Mesenchymal stem cell (in vitro differentiated cells and primary cell): Measurements from ENCODE around the gene RBBP6.

Experiments
- DNase-seq: peaks from one replicate; pipeline ENCODE4 v3.0.0-alpha.2; 2013
- H2AFZ ChIP-seq: one replicate; pipeline ENCODE4 v1.6.1; 2013; ENCODE audit warnings: low read depth, mild to moderate bottlenecking, control low read depth, inconsistent platforms, low read length, moderate library complexity
- H2AK5ac ChIP-seq: 2 replicates; pipeline ENCODE4 v1.6.1; 2013; ENCODE audit warnings: low read length, moderate library complexity, mild to moderate bottlenecking, inconsistent platforms; ENCODE audit not compliant: severe bottlenecking
- H2BK120ac ChIP-seq: one replicate; pipeline ENCODE4 v1.6.1; 2013; ENCODE audit warnings: low read depth, mild to moderate bottlenecking, inconsistent platforms, low read length, moderate library complexity
- H2BK12ac ChIP-seq, 2 experiments: one replicate each; pipeline ENCODE4 v1.6.1; 2013; ENCODE audit warnings: inconsistent platforms in 2 of 2, low read length in 2 of 2, mild to moderate bottlenecking in 2 of 2, moderate library complexity in 2 of 2, control low read depth in 1 of 2
- H2BK15ac ChIP-seq: one replicate; pipeline ENCODE4 v1.6.1; 2013; ENCODE audit warnings: mild to moderate bottlenecking, low read depth, inconsistent platforms; ENCODE audit not compliant: poor library complexity, severe bottlenecking
- H2BK5ac ChIP-seq: 2 replicates; pipeline ENCODE4 v1.6.1; 2013; ENCODE audit warnings: low read depth, mild to moderate bottlenecking, low read length, control low read depth, inconsistent platforms; ENCODE audit not compliant: poor library complexity, severe bottlenecking
- H3K14ac ChIP-seq, 2 experiments: one replicate each; pipeline ENCODE4 v1.6.1; 2013; ENCODE audit warnings: inconsistent platforms in 2 of 2, low read length in 2 of 2, control low read depth in 1 of 2, mild to moderate bottlenecking in 1 of 2, moderate library complexity in 1 of 2
- H3K18ac ChIP-seq, 2 experiments: one replicate each; pipeline ENCODE4 v1.6.1; 2013; ENCODE audit warnings: inconsistent platforms in 2 of 2, low read length in 2 of 2, control low read depth in 1 of 2, low read depth in 1 of 2, mild to moderate bottlenecking in 1 of 2
- H3K23ac ChIP-seq, 2 experiments: one replicate each; pipeline ENCODE4 v1.6.1; 2013; ENCODE audit warnings: inconsistent platforms in 2 of 2, low read length in 2 of 2, mild to moderate bottlenecking in 2 of 2, moderate library complexity in 2 of 2, control low read depth in 1 of 2
- H3K27ac ChIP-seq: 2 replicates; pipeline ENCODE4 v1.5.1; 2013; ENCODE audit warnings: mild to moderate bottlenecking, moderate library complexity, low read length, control low read depth, inconsistent platforms; ENCODE audit not compliant: poor library complexity, severe bottlenecking
- H3K27me3 ChIP-seq, 2 experiments: 2 replicates each; pipeline versions ENCODE4 v1.6.1 to v1.7.0; 2013; ENCODE audit warnings: low read length in 2 of 2, mild to moderate bottlenecking in 2 of 2, moderate library complexity in 2 of 2, control low read depth in 1 of 2, inconsistent platforms in 1 of 2; ENCODE audit not compliant: control insufficient read depth in 1 of 2, insufficient read depth in 1 of 2
- H3K36me3 ChIP-seq, 2 experiments: 2 replicates each; pipeline versions ENCODE4 v1.6.1 to v1.7.0; 2013; ENCODE audit warnings: low read length in 2 of 2, control low read depth in 1 of 2, inconsistent platforms in 1 of 2, low read depth in 1 of 2, mild to moderate bottlenecking in 1 of 2; ENCODE audit not compliant: insufficient read depth in 2 of 2, control insufficient read depth in 1 of 2
- H3K4ac ChIP-seq, 2 experiments: one replicate each; pipeline ENCODE4 v1.6.1; 2013; ENCODE audit warnings: inconsistent platforms in 2 of 2, low read length in 2 of 2, mild to moderate bottlenecking in 2 of 2, moderate library complexity in 2 of 2, control low read depth in 1 of 2, low read depth in 1 of 2
- H3K4me1 ChIP-seq: 2 replicates; pipeline ENCODE4 v1.6.1; 2013; ENCODE audit warnings: low read depth, low read length, control low read depth; ENCODE audit not compliant: control insufficient read depth, insufficient read depth
- H3K4me2 ChIP-seq: 2 replicates; pipeline ENCODE4 v1.6.1; 2013; ENCODE audit warnings: low read length, mild to moderate bottlenecking, inconsistent platforms; ENCODE audit not compliant: poor library complexity, severe bottlenecking
- H3K4me3 ChIP-seq, 2 experiments: 2 replicates each; pipeline versions ENCODE4 v1.5.1 to v1.7.0; 2013; ENCODE audit warnings: low read length in 2 of 2, mild to moderate bottlenecking in 2 of 2, control low read depth in 1 of 2, low read depth in 1 of 2; ENCODE audit not compliant: insufficient read depth in 1 of 2
- H3K79me1 ChIP-seq: replicated peaks from 2 replicates; pipeline ENCODE4 v1.6.1; 2013; ENCODE audit warnings: mild to moderate bottlenecking, control low read depth, low read length, inconsistent platforms; ENCODE audit not compliant: poor library complexity, severe bottlenecking
- H3K9ac ChIP-seq: 2 replicates; pipeline ENCODE4 v1.7.0; 2013; ENCODE audit warnings: mild to moderate bottlenecking, low read length, moderate library complexity
- H3K9me3 ChIP-seq: 2 replicates; pipeline ENCODE4 v1.7.0; 2013; ENCODE audit warnings: mild to moderate bottlenecking, low read length; ENCODE audit not compliant: control insufficient read depth
- H4K8ac ChIP-seq: one replicate; pipeline ENCODE4 v1.6.1; 2013; ENCODE audit warnings: inconsistent platforms, mild to moderate bottlenecking, low read length, moderate library complexity
- H4K91ac ChIP-seq: one replicate; pipeline ENCODE4 v1.6.1; 2013; ENCODE audit warnings: mild to moderate bottlenecking, low read length, inconsistent platforms
- WGBS: methylation state at CpG from one replicate; pipeline ENCODE4 v1.1.7; 2013; ENCODE audit warnings: mixed read lengths; 5-methylcytosine and 5-hydroxymethylcytosine counted together

The RBBP6 gene

GRCh38 chr16:24609417-24609739 is 70.0 kb downstream of the RBBP6 start:
- Histone ChIP-seq H3K14ac (no peak overlapping the region), H3K18ac (peak overlapping the region in 1 of 2 experiments; percentile 35), H3K9ac (no peak overlapping the region), H3K4me2 (peak overlapping the region; percentile 67), H3K79me1 (no peaks in the 10 kb centered on the region), H3K9me3 (peaks cover 3% of the 10 kb centered on the region), H2BK120ac (no peak overlapping the region), H4K8ac (peak overlapping the region; percentile 35), H3K36me3 (no peaks in the 10 kb centered on the region), H2BK5ac (no peak overlapping the region), H3K4me1 (peaks cover 10% of the 10 kb centered on the region), H3K4me3 (peak overlapping the region in 1 of 2 experiments; percentile 53), H3K27ac (no peak overlapping the region), H3K27me3 (peaks cover 4 to 18% of the 10 kb centered on the region in 2 experiments), H3K23ac (no peak overlapping the region), H2BK15ac (peak overlapping the region; percentile 29), H2BK12ac (no peak overlapping the region), H3K4ac (no peak overlapping the region), H4K91ac (no peak overlapping the region), H2AFZ (no peak overlapping the region), H2AK5ac (no peak overlapping the region)
- DNase-seq = no peak
- WGBS = 84% methylated on average over 2 of the region's 4 CpGs

- peak overlapping the region; percentile 67 for H3K4me2 ChIP-seq
- no peak overlapping the region for H2AK5ac ChIP-seq
- no peaks in the 10 kb centered on the region for H3K79me1 ChIP-seq
- peaks cover 10% of the 10 kb centered on the region for H3K4me1 ChIP-seq
- no peak overlapping the region for H2BK5ac ChIP-seq
- 10% methylated on average over 19 of the region's 22 CpGs for WGBS
- peak overlapping the region; percentile 72 for H2AFZ ChIP-seq
- no peak overlapping the region for H3K23ac ChIP-seq
- no peak overlapping the region for H3K27ac ChIP-seq
- H2BK12ac ChIP-seq = no peak overlapping the region
- no peaks in the 10 kb centered on the region for H3K36me3 ChIP-seq
- peak overlapping the region; percentile 84 for H3K9ac ChIP-seq
- H3K27me3 ChIP-seq = peaks cover 4 to 18% of the 10 kb centered on the region in 2 experiments
- peak overlapping the region; percentile 82 to 91 for H3K18ac ChIP-seq
- H3K9me3 ChIP-seq = no peaks in the 10 kb centered on the region
- H3K14ac ChIP-seq = no peak overlapping the region
- peak overlapping the region; percentile 90 for H4K8ac ChIP-seq
- H2BK15ac ChIP-seq = peak overlapping the region; percentile 29
- DNase-seq = peak; percentile 73
- peak overlapping the region; percentile 50 for H2BK120ac ChIP-seq
- peak overlapping the region in 1 of 2 experiments; percentile 87 for H3K4ac ChIP-seq
- H4K91ac ChIP-seq = peak overlapping the region; percentile 11
- peak overlapping the region; percentile 20 to 53 for H3K4me3 ChIP-seq
These were observed 70.5 kb downstream of the RBBP6 start for GRCh38 chr16:24609740-24610415.

- no peaks in the 10 kb centered on the region for H3K36me3 ChIP-seq
- H4K8ac ChIP-seq = peak overlapping the region; percentile 90
- H2BK15ac ChIP-seq = peak overlapping the region; percentile 95
- WGBS = 11% methylated on average over 13 of the region's 13 CpGs
- peaks cover 4 to 18% of the 10 kb centered on the region in 2 experiments for H3K27me3 ChIP-seq
- no peak overlapping the region for H3K27ac ChIP-seq
- H3K9me3 ChIP-seq = no peaks in the 10 kb centered on the region
- peak overlapping the region; percentile 82 to 91 for H3K18ac ChIP-seq
- H2AK5ac ChIP-seq = no peak overlapping the region
- no peaks in the 10 kb centered on the region for H3K79me1 ChIP-seq
- no peak overlapping the region for H3K14ac ChIP-seq
- peak overlapping the region in 1 of 2 experiments; percentile 33 for H2BK12ac ChIP-seq
- H3K9ac ChIP-seq = peak overlapping the region; percentile 84
- peak overlapping the region; percentile 72 for H2AFZ ChIP-seq
- no peak overlapping the region for H2BK5ac ChIP-seq
- peak overlapping the region in 1 of 2 experiments; percentile 87 for H3K4ac ChIP-seq
- DNase-seq = peak; percentile 44
- H3K4me3 ChIP-seq = peak overlapping the region; percentile 20 to 53
- peak overlapping the region; percentile 50 for H2BK120ac ChIP-seq
- peaks cover 10% of the 10 kb centered on the region for H3K4me1 ChIP-seq
- peak overlapping the region; percentile 11 for H4K91ac ChIP-seq
- peak overlapping the region; percentile 67 for H3K4me2 ChIP-seq
- H3K23ac ChIP-seq = no peak overlapping the region
These were observed 71.0 kb downstream of the RBBP6 start for GRCh38 chr16:24610416-24610755.

GRCh38 chr16:24611310-24611709 is 71.9 kb downstream of the RBBP6 start:
- peaks cover 10% of the 10 kb centered on the region for H3K4me1 ChIP-seq
- no peak overlapping the region for H3K23ac ChIP-seq
- no peak overlapping the region for H3K18ac ChIP-seq
- H2BK5ac ChIP-seq = no peak overlapping the region
- H3K4me3 ChIP-seq = no peak overlapping the region
- no peak overlapping the region for H2BK120ac ChIP-seq
- H3K27me3 ChIP-seq = peaks cover 4 to 18% of the 10 kb centered on the region in 2 experiments
- no peak overlapping the region for H2AFZ ChIP-seq
- no peak overlapping the region for H3K4me2 ChIP-seq
- no peak overlapping the region for H2BK15ac ChIP-seq
- H3K27ac ChIP-seq = no peak overlapping the region
- no peak overlapping the region for H2AK5ac ChIP-seq
- no peak overlapping the region for H3K14ac ChIP-seq
- H2BK12ac ChIP-seq = peak overlapping the region in 1 of 2 experiments; percentile 11
- WGBS = 90% methylated on average over 11 of the region's 11 CpGs
- H4K8ac ChIP-seq = no peak overlapping the region
- H3K9ac ChIP-seq = no peak overlapping the region
- H4K91ac ChIP-seq = peak overlapping the region; percentile 41
- H3K79me1 ChIP-seq = no peaks in the 10 kb centered on the region
- no peaks in the 10 kb centered on the region for H3K36me3 ChIP-seq
- no peak for DNase-seq
- no peak overlapping the region for H3K4ac ChIP-seq
- no peaks in the 10 kb centered on the region for H3K9me3 ChIP-seq
